Fibroblast of pulmonary artery (primary cell): Measurements from ENCODE around the gene LRP2.
"Not testable (repeated sequence)": the region's sequence is repeated elsewhere in the genome, so short reads cannot be mapped to it uniquely, and the experiment has no call there.

Experiments used
- DNase-seq: peaks from one replicate; pipeline ENCODE4 v3.0.0-alpha.2; 2010; ENCODE audit warnings: low read depth
- H3K4me3 ChIP-seq: replicated peaks from 2 replicates; pipeline ENCODE4 v1.5.1; 2011; ENCODE audit warnings: low read depth, mild to moderate bottlenecking, control low read depth, low read length, moderate library complexity
- CTCF ChIP-seq: IDR thresholded peaks from 2 replicates; pipeline ENCODE4 v1.5.1; 2011; ENCODE audit warnings: mild to moderate bottlenecking, control low read depth, low read length, inconsistent platforms; ENCODE audit errors: missing control alignments

The LRP2 gene

GRCh38 chr2:169362118-169362893 is at the start of gene LRP2:
LRP2 (minus strand) TSS chr2:169362534; CDS start chr2:169362399, 135 bp downstream.
- peak within 1 kb of the TSS; percentile 24 for H3K4me3 ChIP-seq
- TF ChIP-seq CTCF, result no peak
- DNase-seq, result no peak

DNA sequence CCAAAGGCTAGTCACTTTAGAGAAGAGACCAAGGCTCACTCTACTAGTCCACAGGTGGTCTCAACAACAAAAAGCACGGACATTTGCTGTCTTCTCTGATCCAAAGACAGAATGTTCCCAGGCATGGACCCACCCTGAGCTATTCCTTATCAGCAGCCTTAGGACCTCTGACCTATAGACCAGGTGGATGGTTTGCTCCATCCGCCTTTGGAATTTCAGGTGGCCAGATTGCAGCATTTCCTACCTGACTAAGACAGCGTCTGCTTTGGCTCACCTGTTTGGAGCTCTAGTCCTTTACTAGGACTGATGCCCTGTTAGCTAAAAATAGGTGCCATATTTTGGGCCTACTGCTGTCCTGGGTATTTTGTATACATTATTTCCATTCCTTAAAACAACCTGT is 44.6 kb upstream of the LRP2 start:
- DNase-seq, result no peak
- no peak for TF ChIP-seq CTCF
- H3K4me3 ChIP-seq, result no peak overlapping the region

- H3K4me3 ChIP-seq, DNase-seq: not testable (repeated sequence)
These were observed 37.2 kb upstream of the LRP2 start for GRCh38 chr2:169399491-169399890.

GRCh38 chr2:169397697-169398096 is 35.4 kb upstream of the LRP2 start:
- peak; percentile 7 for TF ChIP-seq CTCF
- H3K4me3 ChIP-seq, result no peak overlapping the region
- DNase-seq, result peak; percentile 9

- H3K4me3 ChIP-seq, result no peak overlapping the region
- no peak for DNase-seq
- no peak for TF ChIP-seq CTCF
These were observed 33.6 kb upstream of the LRP2 start for GRCh38 chr2:169395821-169396374.

DNA sequence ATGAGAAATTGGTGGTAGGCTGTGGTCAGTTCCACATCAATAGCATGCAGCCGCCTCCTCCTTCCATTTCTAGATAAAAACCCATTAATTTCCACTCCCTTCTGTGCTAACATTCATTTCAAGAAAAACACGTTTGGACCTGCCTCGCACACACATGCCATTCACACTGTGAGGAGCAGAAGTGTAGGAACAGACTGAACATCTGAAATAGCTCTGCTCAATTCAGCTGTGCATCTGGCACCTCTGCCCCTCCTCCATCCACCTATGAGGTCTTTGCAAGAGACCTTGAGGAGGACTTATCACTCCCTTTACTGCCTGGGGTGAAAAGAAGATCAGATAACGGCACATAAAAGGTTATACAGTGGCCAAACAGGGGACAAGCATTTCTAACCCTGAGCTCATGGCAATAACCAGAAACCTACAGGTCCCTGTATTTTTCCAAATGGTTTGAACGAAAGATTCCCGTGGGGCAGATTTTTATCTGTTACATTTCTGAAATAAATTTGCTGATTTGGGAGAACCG is 30.8 kb upstream of the LRP2 start:
- DNase-seq, result no peak
- no peak overlapping the region for H3K4me3 ChIP-seq
- no peak for TF ChIP-seq CTCF

DNA sequence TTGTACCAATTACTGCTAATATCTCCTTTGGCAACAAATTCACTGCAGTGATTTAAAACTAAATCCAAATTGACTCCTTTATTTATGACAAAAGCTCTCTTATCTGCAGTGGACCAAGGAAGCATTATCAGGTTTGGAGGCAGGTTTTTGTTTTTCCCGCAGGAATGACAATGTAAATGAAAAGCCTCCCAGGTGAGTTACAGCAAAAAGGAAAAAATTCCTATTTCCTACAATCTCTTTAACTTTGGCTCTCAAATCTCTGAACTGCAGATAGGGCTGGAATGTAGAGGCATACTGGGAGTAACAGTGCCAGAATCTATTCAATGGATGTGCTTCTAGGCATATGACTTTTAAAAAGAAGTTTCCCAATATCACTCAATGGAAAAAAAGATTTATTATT is 28.9 kb upstream of the LRP2 start:
- TF ChIP-seq CTCF, result no peak
- no peak overlapping the region for H3K4me3 ChIP-seq
- no peak for DNase-seq
